Tibial artery (tissue), 4 donors: Measurements from ENCODE around the gene VAV3.
"Not testable (repeated sequence)": the region's sequence is repeated elsewhere in the genome, so short reads cannot be mapped to it uniquely, and the experiment has no call there.

Source experiments
- DNase-seq, 2 donors: peaks; one replicate each; pipeline ENCODE4 v3.0.0-alpha.2; 2019
- H3K27ac ChIP-seq, 2 donors: fragments of 200-600 bp; sonication (generic) in 1 of 2; 1 replicate in 1 of 2; 2 replicates in 1 of 2; pipeline ENCODE4 v1.5.1; 2018 to 2019; ENCODE audit warnings: mild to moderate bottlenecking in 1 of 2
- H3K27me3 ChIP-seq, 2 donors: fragments of 200-600 bp; sonication (generic) in 1 of 2; one replicate each; pipeline versions ENCODE4 v1.5.1 to v1.6.0; 2016 to 2019
- H3K36me3 ChIP-seq, 3 donors: fragments of 200-600 bp; sonication (generic) in 2 of 3; one replicate each; pipeline ENCODE4 v1.5.1; 2016 to 2019; ENCODE audit warnings: mild to moderate bottlenecking in 2 of 3
- H3K4me1 ChIP-seq, 4 donors: fragments of 200-600 bp; sonication (generic) in 2 of 4; 1 replicate in 3 of 4; 2 replicates in 1 of 4; pipeline ENCODE4 v1.5.1; 2016 to 2019
- H3K4me3 ChIP-seq, 2 donors: fragments of 200-600 bp; sonication (generic) in 1 of 2; 1 replicate in 1 of 2; 2 replicates in 1 of 2; pipeline ENCODE4 v1.5.1; 2018 to 2019; ENCODE audit warnings: mild to moderate bottlenecking in 2 of 2
- H3K9me3 ChIP-seq, 3 donors: fragments of 200-600 bp; sonication (generic) in 1 of 3; one replicate each; pipeline ENCODE4 v1.5.1; 2016 to 2019
- CTCF ChIP-seq, 2 experiments: fragments of 200-600 bp in 1 of 2; fragments of 450-650 bp in 1 of 2; IDR thresholded peaks; one replicate each; pipeline ENCODE4 v1.5.1; 2017 to 2019; ENCODE audit warnings: antibody characterized with exemption in 2 of 2, mild to moderate bottlenecking in 1 of 2, moderate library complexity in 1 of 2
- intact Hi-C: fragments of 100-400 bp; cut with DNase I; formaldehyde crosslinking; loops from one replicate; pipeline ENCODE4 v1.15.0; 2023; ENCODE audit warnings: low total_unique reads

The VAV3 gene

GRCh38 chr1:107662971-107663370, 302.0 kb downstream of the VAV3 start:
- H3K4me3 ChIP-seq, result no peak overlapping the region
- H3K4me1 ChIP-seq, result no peaks in the 10 kb centered on the region
- intact Hi-C loops, result no loop called here
- no peak for DNase-seq
- H3K27ac ChIP-seq, result no peak overlapping the region
- TF ChIP-seq CTCF (IDR thresholded peaks at IDR 0.05), result no peak
- no peaks in the 10 kb centered on the region for H3K27me3 ChIP-seq
- no peaks in the 10 kb centered on the region for H3K36me3 ChIP-seq
- no peaks in the 10 kb centered on the region for H3K9me3 ChIP-seq

GRCh38 chr1:107661158-107661557, 303.8 kb downstream of the VAV3 start:
- intact Hi-C loops, result no loop called here
- Histone ChIP-seq H3K9me3 (no peaks in the 10 kb centered on the region), H3K4me1 (no peaks in the 10 kb centered on the region), H3K4me3 (no peak overlapping the region), H3K27me3 (no peaks in the 10 kb centered on the region), H3K27ac (no peak overlapping the region), H3K36me3 (no peaks in the 10 kb centered on the region)
- TF ChIP-seq CTCF (IDR thresholded peaks at IDR 0.05), result no peak
- DNase-seq, result no peak

GRCh38 chr1:107659961-107660360, 305.0 kb downstream of the VAV3 start:
- no peak for DNase-seq
- no peak for TF ChIP-seq CTCF (IDR thresholded peaks at IDR 0.05)
- no peaks in the 10 kb centered on the region for H3K36me3 ChIP-seq
- intact Hi-C loops, result no loop called here
- H3K4me3 ChIP-seq, result no peak overlapping the region
- no peaks in the 10 kb centered on the region for H3K27me3 ChIP-seq
- H3K27ac ChIP-seq, result no peak overlapping the region
- H3K9me3 ChIP-seq, result no peaks in the 10 kb centered on the region
- H3K4me1 ChIP-seq, result no peaks in the 10 kb centered on the region

GRCh38 chr1:107657356-107657755, 307.6 kb downstream of the VAV3 start:
- DNase-seq, result no peak
- Histone ChIP-seq H3K36me3 (no peaks in the 10 kb centered on the region), H3K27ac (no peak overlapping the region), H3K27me3 (no peaks in the 10 kb centered on the region), H3K4me1 (no peaks in the 10 kb centered on the region), H3K4me3 (no peak overlapping the region), H3K9me3 (no peaks in the 10 kb centered on the region)
- intact Hi-C loops, result no loop called here
- no peak for TF ChIP-seq CTCF (IDR thresholded peaks at IDR 0.05)

GRCh38 chr1:107653765-107654164, 311.2 kb downstream of the VAV3 start:
- Histone ChIP-seq H3K27me3 (no peaks in the 10 kb centered on the region), H3K27ac (no peak overlapping the region), H3K9me3 (no peaks in the 10 kb centered on the region), H3K36me3 (no peaks in the 10 kb centered on the region), H3K4me1 (no peaks in the 10 kb centered on the region), H3K4me3 (no peak overlapping the region)
- DNase-seq, result no peak
- intact Hi-C loops, result no loop called here
- TF ChIP-seq CTCF (IDR thresholded peaks at IDR 0.05), result no peak

GRCh38 chr1:107653005-107653404, 312.0 kb downstream of the VAV3 start:
- Histone ChIP-seq H3K4me1 (no peaks in the 10 kb centered on the region), H3K27me3 (no peaks in the 10 kb centered on the region), H3K36me3 (no peaks in the 10 kb centered on the region), H3K4me3 (no peak overlapping the region), H3K9me3 (no peaks in the 10 kb centered on the region), H3K27ac (no peak overlapping the region)
- TF ChIP-seq CTCF (IDR thresholded peaks at IDR 0.05), result no peak
- no peak for DNase-seq
- intact Hi-C loops, result no loop called here

- DNase-seq, H3K36me3 ChIP-seq, H3K27me3 ChIP-seq, intact Hi-C loops, H3K9me3 ChIP-seq, H3K27ac ChIP-seq, H3K4me3 ChIP-seq, H3K4me1 ChIP-seq: not testable (repeated sequence)
Measured at GRCh38 chr1:107650825-107651224, 314.2 kb downstream of the VAV3 start.
